Measurements from ENCODE around the gene SDK1.

GRCh38 chr7:3561932-3562331, 260.9 kb downstream of the SDK1 start:
- TF ChIP-seq CTCF (IDR thresholded peaks at IDR 0.05 in 4 of 5, conservative IDR thresholded peaks at IDR 0.05 in 1 of 5), result no peak
- no peak for TF ChIP-seq POLR2A (IDR thresholded peaks at IDR 0.05)
